WTC11 (cell line): ENCODE data around the gene PCSK1N. TPM values are rescaled to one million over a fixed set of nuclear protein-coding genes. Genes with fewer than 3 reads are reported as not detected.

ENCODE experiments used
- ATAC-seq: fragments of 200-7000 bp; cut with Tn5 transposase; 2 replicates; pipeline ENCODE4 v1.10.0; 2021; ENCODE audit warnings: mild to moderate bottlenecking, moderate library complexity
- CTCF ChIA-PET: fragments of 300-600 bp; sonication (Branson Sonifier 250); formaldehyde crosslinking; loops from one replicate; lab custom pipeline; 2021; ENCODE audit warnings: antibody characterized with exemption; lab: Charles Lee
- POLR2A ChIA-PET: fragments of 350-600 bp; sonication (Branson Sonifier 250); formaldehyde crosslinking; loops from one replicate; lab custom pipeline; 2021; ENCODE audit warnings: antibody characterized with exemption; lab: Charles Lee
- DNase-seq: peaks from one replicate; pipeline ENCODE4 v3.0.0; 2021; ENCODE audit warnings: low spot score
- H3K27ac Mint-ChIP-seq: 2 replicates; pipeline ENCODE4 v1.8.0; 2021; ENCODE audit warnings: mixed read lengths
- H3K27me3 Mint-ChIP-seq: 2 replicates; pipeline ENCODE4 v1.8.0; 2021; ENCODE audit warnings: low read depth, mild to moderate bottlenecking, moderate library complexity, mixed read lengths
- H3K36me3 Mint-ChIP-seq: 2 replicates; pipeline ENCODE4 v1.8.0; 2021; ENCODE audit warnings: mixed read lengths
- H3K4me1 Mint-ChIP-seq: 2 replicates; pipeline ENCODE4 v1.8.0; 2022; ENCODE audit warnings: mixed read lengths
- H3K4me3 Mint-ChIP-seq: 2 replicates; pipeline ENCODE4 v1.8.0; 2021; ENCODE audit warnings: mild to moderate bottlenecking, moderate library complexity, mixed read lengths
- H3K9me3 Mint-ChIP-seq: 2 replicates; pipeline ENCODE4 v1.8.0; 2021; ENCODE audit warnings: mixed read lengths
- ATF1 ChIP-seq: sonication (generic); formaldehyde crosslinking; IDR thresholded peaks from 2 replicates; pipeline ENCODE4 v1.8.1; 2023; ENCODE audit warnings: mild to moderate bottlenecking, moderate library complexity, missing genetic modification reagents
- ESRRA ChIP-seq: sonication (generic); formaldehyde crosslinking; IDR thresholded peaks from 2 replicates; pipeline ENCODE4 v1.8.1; 2022; ENCODE audit warnings: mild to moderate bottlenecking, missing genetic modification reagents, borderline replicate concordance
- ETV6 ChIP-seq: sonication (generic); formaldehyde crosslinking; IDR thresholded peaks from 2 replicates; pipeline ENCODE4 v1.8.1; 2022; ENCODE audit warnings: mild to moderate bottlenecking, missing genetic modification reagents
- HMGA2 ChIP-seq: fragments of 250-450 bp; sonication (Bioruptor Pico); IDR thresholded peaks from 2 replicates; pipeline ENCODE4 v1.4.0; 2021; ENCODE audit warnings: mild to moderate bottlenecking, moderate library complexity
- IRF2 ChIP-seq: sonication (generic); formaldehyde crosslinking; IDR thresholded peaks from 2 replicates; pipeline ENCODE4 v1.8.0; 2022; ENCODE audit warnings: low read depth, missing genetic modification reagents, borderline replicate concordance
- KAT7 ChIP-seq: sonication (generic); formaldehyde crosslinking; IDR thresholded peaks from 2 replicates; pipeline ENCODE4 v1.8.1; 2023; ENCODE audit warnings: missing genetic modification reagents, mild to moderate bottlenecking, borderline replicate concordance
- MXD4 ChIP-seq: fragments of 250-450 bp; sonication (Bioruptor Pico); IDR thresholded peaks from 2 replicates; pipeline ENCODE4 v1.8.0; 2021; ENCODE audit warnings: mild to moderate bottlenecking, moderate library complexity, borderline replicate concordance
- NR2C2 ChIP-seq: sonication (generic); formaldehyde crosslinking; IDR thresholded peaks from 2 replicates; pipeline ENCODE4 v1.8.0; 2022; ENCODE audit warnings: mild to moderate bottlenecking, missing genetic modification reagents
- PREB ChIP-seq: sonication (generic); formaldehyde crosslinking; IDR thresholded peaks from 2 replicates; pipeline ENCODE4 v1.8.1; 2022; ENCODE audit warnings: mild to moderate bottlenecking, missing genetic modification reagents, moderate library complexity, borderline replicate concordance
- RORB ChIP-seq: fragments of 250-450 bp; sonication (Bioruptor Pico); IDR thresholded peaks from 2 replicates; pipeline ENCODE4 v1.9.0; 2021; ENCODE audit warnings: mild to moderate bottlenecking
- SP1 ChIP-seq: sonication (generic); formaldehyde crosslinking; conservative IDR thresholded peaks from 2 replicates; pipeline ENCODE4 v1.8.1; 2022; ENCODE audit warnings: missing genetic modification reagents
- TEAD1 ChIP-seq: sonication (generic); formaldehyde crosslinking; IDR thresholded peaks from 2 replicates; pipeline ENCODE4 v1.8.0; 2022; ENCODE audit warnings: mild to moderate bottlenecking, missing genetic modification reagents
- ZBTB43 ChIP-seq: sonication (generic); formaldehyde crosslinking; IDR thresholded peaks from 2 replicates; pipeline ENCODE4 v1.8.1; 2023; ENCODE audit warnings: mild to moderate bottlenecking, missing genetic modification reagents
- ZNF138 ChIP-seq: sonication (generic); formaldehyde crosslinking; conservative IDR thresholded peaks from 2 replicates; pipeline ENCODE4 v1.8.1; 2022; ENCODE audit warnings: mild to moderate bottlenecking, moderate library complexity, missing genetic modification reagents
- ZNF219 ChIP-seq: sonication (generic); formaldehyde crosslinking; IDR thresholded peaks from 2 replicates; pipeline ENCODE4 v1.8.0; 2023; ENCODE audit warnings: missing genetic modification reagents, mild to moderate bottlenecking, borderline replicate concordance
- ZNF232 ChIP-seq: sonication (generic); formaldehyde crosslinking; IDR thresholded peaks from 2 replicates; pipeline ENCODE4 v1.8.0; 2022; ENCODE audit warnings: mild to moderate bottlenecking, missing genetic modification reagents
- ZNF317 ChIP-seq: sonication (generic); formaldehyde crosslinking; IDR thresholded peaks from 2 replicates; pipeline ENCODE4 v1.8.1; 2023; ENCODE audit warnings: low read depth, mild to moderate bottlenecking, moderate library complexity, missing genetic modification reagents, borderline replicate concordance
- ZNF532 ChIP-seq: fragments of 250-450 bp; sonication (Bioruptor Pico); IDR thresholded peaks from 2 replicates; pipeline ENCODE4 v1.9.0; 2021; ENCODE audit warnings: mild to moderate bottlenecking, borderline replicate concordance
- ZNF671 ChIP-seq: fragments of 250-450 bp; sonication (Bioruptor Pico); IDR thresholded peaks from 2 replicates; pipeline ENCODE4 v1.8.0; 2021; ENCODE audit warnings: mild to moderate bottlenecking
- total RNA-seq: library from RNA; stranded (reverse); gene quantifications from 3 replicates; pipeline ENCODE4 v1.2.3, GENCODE V29; 2021
- TF ChIP-seq, protein P1 (sequence below): sonication (generic); formaldehyde crosslinking; IDR thresholded peaks from 2 replicates; pipeline ENCODE4 v1.8.0; 2023; ENCODE audit warnings: mild to moderate bottlenecking, missing genetic modification reagents
- TF ChIP-seq, protein P2 (sequence below): sonication (generic); formaldehyde crosslinking; conservative IDR thresholded peaks from 2 replicates; pipeline ENCODE4 v1.8.1; 2023; ENCODE audit warnings: mild to moderate bottlenecking, low read depth, missing genetic modification reagents, moderate library complexity

The PCSK1N gene
- total RNA-seq, 1 experiment from 2014 or later = 7.5 TPM

- no peaks in the 10 kb centered on the region for H3K9me3 Mint-ChIP-seq
- ATAC-seq (no peak), DNase-seq (no peak)
- H3K36me3 Mint-ChIP-seq = peaks cover 9% of the 10 kb centered on the region
- peaks cover 27% of the 10 kb centered on the region for H3K27me3 Mint-ChIP-seq
- ChIA-PET CTCF (no interaction called here), POLR2A (interaction anchor here (0.7 to 1.1 kb wide), 2 partner anchors 76 to 111 kb away, joined by 3 to 5 read pairs; no protein-coding TSS in a partner anchor)
- peaks cover 15% of the 10 kb centered on the region for H3K4me1 Mint-ChIP-seq
- H3K4me3 Mint-ChIP-seq = peak overlapping the region; percentile 56
- no peak overlapping the region for H3K27ac Mint-ChIP-seq
- TF ChIP-seq ZNF671 (CRISPR knock-in tag) (no peak), NR2C2 (CRISPR knock-in tag) (no peak), ETV6 (CRISPR knock-in tag) (no peak), HMGA2 (CRISPR knock-in tag) (no peak), ESRRA (no peak), ZNF232 (CRISPR knock-in tag) (no peak), SP1 (CRISPR knock-in tag) (no peak)
- TF ChIP-seq, protein P1, sequence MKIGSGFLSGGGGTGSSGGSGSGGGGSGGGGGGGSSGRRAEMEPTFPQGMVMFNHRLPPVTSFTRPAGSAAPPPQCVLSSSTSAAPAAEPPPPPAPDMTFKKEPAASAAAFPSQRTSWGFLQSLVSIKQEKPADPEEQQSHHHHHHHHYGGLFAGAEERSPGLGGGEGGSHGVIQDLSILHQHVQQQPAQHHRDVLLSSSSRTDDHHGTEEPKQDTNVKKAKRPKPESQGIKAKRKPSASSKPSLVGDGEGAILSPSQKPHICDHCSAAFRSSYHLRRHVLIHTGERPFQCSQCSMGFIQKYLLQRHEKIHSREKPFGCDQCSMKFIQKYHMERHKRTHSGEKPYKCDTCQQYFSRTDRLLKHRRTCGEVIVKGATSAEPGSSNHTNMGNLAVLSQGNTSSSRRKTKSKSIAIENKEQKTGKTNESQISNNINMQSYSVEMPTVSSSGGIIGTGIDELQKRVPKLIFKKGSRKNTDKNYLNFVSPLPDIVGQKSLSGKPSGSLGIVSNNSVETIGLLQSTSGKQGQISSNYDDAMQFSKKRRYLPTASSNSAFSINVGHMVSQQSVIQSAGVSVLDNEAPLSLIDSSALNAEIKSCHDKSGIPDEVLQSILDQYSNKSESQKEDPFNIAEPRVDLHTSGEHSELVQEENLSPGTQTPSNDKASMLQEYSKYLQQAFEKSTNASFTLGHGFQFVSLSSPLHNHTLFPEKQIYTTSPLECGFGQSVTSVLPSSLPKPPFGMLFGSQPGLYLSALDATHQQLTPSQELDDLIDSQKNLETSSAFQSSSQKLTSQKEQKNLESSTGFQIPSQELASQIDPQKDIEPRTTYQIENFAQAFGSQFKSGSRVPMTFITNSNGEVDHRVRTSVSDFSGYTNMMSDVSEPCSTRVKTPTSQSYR = no peak
These were observed 7.8 kb downstream of the PCSK1N start for GRCh38 chrX:48827654-48827968.

DNA sequence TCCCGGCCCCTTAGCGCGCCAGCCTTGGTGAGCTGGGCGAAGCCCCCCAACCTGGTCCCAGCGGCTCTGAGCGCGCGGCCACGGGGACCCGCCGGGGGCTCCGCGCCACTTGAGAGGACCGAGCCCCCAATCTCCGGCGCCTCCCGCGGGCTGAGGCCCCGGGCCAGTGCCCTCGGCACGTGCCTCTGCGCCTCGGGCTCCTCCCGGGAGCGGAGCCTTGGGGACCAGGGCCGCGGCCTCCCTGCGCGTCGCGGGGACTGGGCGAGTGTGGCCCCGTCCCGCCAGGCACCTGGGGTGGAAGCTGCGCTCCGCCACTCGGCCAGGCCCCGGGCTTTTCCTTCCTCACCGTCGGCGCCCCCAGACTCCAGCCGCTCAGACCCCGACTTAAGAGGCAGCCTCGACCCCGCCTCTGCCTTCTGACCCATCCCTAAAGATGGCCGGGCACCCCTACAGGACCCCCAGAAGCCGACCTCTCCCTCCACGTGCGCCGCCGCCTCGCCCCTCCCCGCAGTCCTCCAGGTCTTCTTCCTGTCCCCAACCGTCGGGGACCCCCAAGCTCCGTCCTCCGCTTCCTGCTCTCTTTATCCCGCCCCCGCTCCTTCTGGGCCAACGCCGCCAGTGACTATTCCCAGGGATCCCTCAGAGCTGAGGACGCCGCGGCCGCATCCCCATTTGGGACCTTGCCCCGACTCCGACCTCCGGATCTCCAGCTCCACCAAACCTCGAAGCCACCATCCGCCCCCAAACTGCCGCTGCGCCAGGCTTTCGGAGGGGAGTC, 8.3 kb downstream of the PCSK1N start:
- Mint-ChIP-seq H3K27me3 (peaks cover 21% of the 10 kb centered on the region), H3K9me3 (no peaks in the 10 kb centered on the region), H3K4me1 (peaks cover 15% of the 10 kb centered on the region), H3K27ac (no peak overlapping the region), H3K36me3 (peaks cover 9% of the 10 kb centered on the region), H3K4me3 (peak overlapping the region; percentile 56)
- peak; percentile 22 for DNase-seq
- peak; percentile 25 for ATAC-seq
- ChIA-PET CTCF (no interaction called here), POLR2A (interaction anchor here (1.1 kb wide), 1 partner anchor 112 kb away, joined by 3 read pairs; no protein-coding TSS in a partner anchor)
- TF ChIP-seq MXD4 (CRISPR knock-in tag) = no peak
- TF ChIP-seq ETV6 (CRISPR knock-in tag) = no peak
- no peak for TF ChIP-seq KAT7
- TF ChIP-seq RORB (CRISPR knock-in tag) = no peak
- TF ChIP-seq ZNF317 (CRISPR knock-in tag) = no peak
- TF ChIP-seq ZNF219 = no peak
- no peak for TF ChIP-seq ZBTB43 (CRISPR knock-in tag)
- no peak for TF ChIP-seq ZNF532 (CRISPR knock-in tag)
- no peak for TF ChIP-seq PREB (CRISPR knock-in tag)
- no peak for TF ChIP-seq HMGA2 (CRISPR knock-in tag)
- TF ChIP-seq, protein P2, sequence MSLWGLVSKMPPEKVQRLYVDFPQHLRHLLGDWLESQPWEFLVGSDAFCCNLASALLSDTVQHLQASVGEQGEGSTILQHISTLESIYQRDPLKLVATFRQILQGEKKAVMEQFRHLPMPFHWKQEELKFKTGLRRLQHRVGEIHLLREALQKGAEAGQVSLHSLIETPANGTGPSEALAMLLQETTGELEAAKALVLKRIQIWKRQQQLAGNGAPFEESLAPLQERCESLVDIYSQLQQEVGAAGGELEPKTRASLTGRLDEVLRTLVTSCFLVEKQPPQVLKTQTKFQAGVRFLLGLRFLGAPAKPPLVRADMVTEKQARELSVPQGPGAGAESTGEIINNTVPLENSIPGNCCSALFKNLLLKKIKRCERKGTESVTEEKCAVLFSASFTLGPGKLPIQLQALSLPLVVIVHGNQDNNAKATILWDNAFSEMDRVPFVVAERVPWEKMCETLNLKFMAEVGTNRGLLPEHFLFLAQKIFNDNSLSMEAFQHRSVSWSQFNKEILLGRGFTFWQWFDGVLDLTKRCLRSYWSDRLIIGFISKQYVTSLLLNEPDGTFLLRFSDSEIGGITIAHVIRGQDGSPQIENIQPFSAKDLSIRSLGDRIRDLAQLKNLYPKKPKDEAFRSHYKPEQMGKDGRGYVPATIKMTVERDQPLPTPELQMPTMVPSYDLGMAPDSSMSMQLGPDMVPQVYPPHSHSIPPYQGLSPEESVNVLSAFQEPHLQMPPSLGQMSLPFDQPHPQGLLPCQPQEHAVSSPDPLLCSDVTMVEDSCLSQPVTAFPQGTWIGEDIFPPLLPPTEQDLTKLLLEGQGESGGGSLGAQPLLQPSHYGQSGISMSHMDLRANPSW (CRISPR knock-in tag) = no peak
- no peak for TF ChIP-seq TEAD1 (CRISPR knock-in tag)
- no peak for TF ChIP-seq IRF2 (CRISPR knock-in tag)
- TF ChIP-seq ATF1 = no peak
- TF ChIP-seq ZNF138 (CRISPR knock-in tag) = no peak
- no peak for TF ChIP-seq SP1 (CRISPR knock-in tag)
